ENCODE results near the gene AQP6. TPM values are rescaled to one million over a fixed set of nuclear protein-coding genes. Genes with fewer than 3 reads are reported as not detected.

The AQP6 gene
- total RNA-seq, 2 donors from 2014 or later = 0.40 TPM; not detected in 1

DNA sequence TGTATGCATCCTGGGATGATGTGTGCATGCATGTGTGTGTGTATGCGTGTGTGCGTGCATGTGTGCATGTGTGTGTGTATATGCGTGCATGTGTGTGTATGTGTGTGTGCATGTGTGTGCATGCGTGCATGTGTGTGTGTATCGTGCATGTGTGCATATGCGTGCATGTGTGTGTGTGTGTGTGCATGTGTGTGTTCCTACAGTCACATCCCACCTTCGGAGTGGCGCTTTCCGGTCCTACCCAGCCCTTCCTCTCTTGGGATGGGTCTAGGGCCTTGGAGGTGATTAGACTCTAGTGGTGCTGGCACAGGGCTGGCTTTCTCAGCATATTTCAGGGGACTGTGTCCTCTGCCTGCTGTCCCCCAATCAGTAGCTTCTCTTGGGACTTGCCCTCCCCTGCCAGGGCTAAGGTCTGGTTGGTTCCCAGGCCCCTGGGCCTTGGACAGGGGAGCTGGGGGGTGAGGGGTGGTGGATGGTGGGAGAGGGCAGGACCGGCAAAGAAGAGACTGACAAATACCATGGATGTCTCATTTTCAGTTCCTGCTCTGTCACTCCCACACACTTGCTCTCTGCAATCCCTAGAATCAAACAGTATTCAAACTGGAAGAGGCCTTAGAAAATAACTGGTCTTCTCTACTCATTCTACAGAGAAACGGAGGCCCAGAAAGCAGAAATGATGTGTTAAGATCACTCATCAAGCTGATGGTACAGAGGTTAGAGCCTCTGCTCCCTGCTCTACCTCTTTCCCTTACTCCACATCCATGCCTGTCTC is 47.1 kb upstream of the AQP6 start:
- Histone ChIP-seq H3K4me1 (replicated peaks) (no peaks in the 10 kb centered on the region), H3K4me3 (no peak overlapping the region), H3K27ac (no peak overlapping the region), H3K27me3 (replicated peaks; ENCODE audit: insufficient read depth) (no peaks in the 10 kb centered on the region), H3K9me3 (no peaks in the 10 kb centered on the region), H3K36me3 (no peaks in the 10 kb centered on the region)
- no peak for DNase-seq (ENCODE audit: low spot score)
- TF ChIP-seq POLR2A (IDR thresholded peaks at IDR 0.05) (no peak), POLR2AphosphoS5 (IDR thresholded peaks at IDR 0.05) (no peak)
- TF ChIP-seq, protein P1, sequence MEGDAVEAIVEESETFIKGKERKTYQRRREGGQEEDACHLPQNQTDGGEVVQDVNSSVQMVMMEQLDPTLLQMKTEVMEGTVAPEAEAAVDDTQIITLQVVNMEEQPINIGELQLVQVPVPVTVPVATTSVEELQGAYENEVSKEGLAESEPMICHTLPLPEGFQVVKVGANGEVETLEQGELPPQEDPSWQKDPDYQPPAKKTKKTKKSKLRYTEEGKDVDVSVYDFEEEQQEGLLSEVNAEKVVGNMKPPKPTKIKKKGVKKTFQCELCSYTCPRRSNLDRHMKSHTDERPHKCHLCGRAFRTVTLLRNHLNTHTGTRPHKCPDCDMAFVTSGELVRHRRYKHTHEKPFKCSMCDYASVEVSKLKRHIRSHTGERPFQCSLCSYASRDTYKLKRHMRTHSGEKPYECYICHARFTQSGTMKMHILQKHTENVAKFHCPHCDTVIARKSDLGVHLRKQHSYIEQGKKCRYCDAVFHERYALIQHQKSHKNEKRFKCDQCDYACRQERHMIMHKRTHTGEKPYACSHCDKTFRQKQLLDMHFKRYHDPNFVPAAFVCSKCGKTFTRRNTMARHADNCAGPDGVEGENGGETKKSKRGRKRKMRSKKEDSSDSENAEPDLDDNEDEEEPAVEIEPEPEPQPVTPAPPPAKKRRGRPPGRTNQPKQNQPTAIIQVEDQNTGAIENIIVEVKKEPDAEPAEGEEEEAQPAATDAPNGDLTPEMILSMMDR (IDR thresholded peaks at IDR 0.05) = no peak
- 94% methylated on average over 11 of the region's 11 CpGs for WGBS
- intact Hi-C loops (cut with DNase I) = no loop called here

DNA sequence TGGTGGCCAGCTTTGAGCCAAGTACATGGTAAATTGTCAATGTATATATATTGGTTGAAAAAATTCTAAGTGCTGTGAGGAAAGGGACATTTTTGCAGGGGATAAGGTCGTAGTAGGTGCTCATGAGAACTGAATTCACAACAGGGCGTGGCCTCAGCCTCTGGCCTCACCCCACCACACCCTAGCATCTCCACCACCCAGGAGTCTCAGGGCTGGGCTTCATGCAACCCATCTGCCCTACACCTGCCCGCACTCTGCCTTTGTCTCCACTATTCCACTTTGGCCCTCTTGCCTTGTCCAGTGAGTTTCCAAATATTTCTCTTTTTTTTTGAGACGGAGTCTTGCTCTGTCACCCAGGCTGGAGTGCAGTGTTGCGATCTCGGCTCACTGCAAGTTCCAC is 44.3 kb upstream of the AQP6 start:
- no peaks in the 10 kb centered on the region for H3K27me3 ChIP-seq (replicated peaks; ENCODE audit: insufficient read depth)
- no peak overlapping the region for H3K4me3 ChIP-seq
- TF ChIP-seq, protein P1 (IDR thresholded peaks at IDR 0.05) = no peak
- TF ChIP-seq POLR2AphosphoS5 (IDR thresholded peaks at IDR 0.05) (no peak), POLR2A (IDR thresholded peaks at IDR 0.05) (no peak)
- intact Hi-C loops (cut with DNase I) = no loop called here
- no peaks in the 10 kb centered on the region for H3K36me3 ChIP-seq
- no peak for DNase-seq (ENCODE audit: low spot score)
- no peaks in the 10 kb centered on the region for H3K4me1 ChIP-seq (replicated peaks)
- no peak overlapping the region for H3K27ac ChIP-seq
- WGBS = 95% methylated on average over 6 of the region's 6 CpGs
- no peaks in the 10 kb centered on the region for H3K9me3 ChIP-seq

DNA sequence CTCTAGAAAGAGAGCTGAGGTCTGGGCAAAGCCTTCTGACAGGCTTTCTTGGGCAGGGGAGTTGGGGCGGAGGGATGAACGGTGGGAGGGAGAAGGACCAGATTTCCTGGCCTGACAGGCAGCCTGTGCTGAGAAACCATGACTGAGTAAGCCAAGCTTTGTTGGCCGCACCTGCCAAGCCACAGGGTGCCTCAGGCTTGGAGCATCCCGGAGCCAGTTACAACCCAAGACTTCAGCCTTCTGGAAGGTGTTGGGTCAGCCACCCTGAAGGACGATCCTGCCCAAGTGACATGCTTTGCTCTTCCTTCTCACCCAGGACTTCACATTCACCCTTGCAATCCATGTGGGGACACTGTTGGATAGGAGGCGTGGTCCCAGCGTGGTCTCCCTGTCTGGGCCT is 43.2 kb upstream of the AQP6 start:
- Histone ChIP-seq H3K4me1 (replicated peaks) (no peaks in the 10 kb centered on the region), H3K27me3 (replicated peaks; ENCODE audit: insufficient read depth) (no peaks in the 10 kb centered on the region), H3K27ac (no peak overlapping the region), H3K4me3 (no peak overlapping the region), H3K36me3 (no peaks in the 10 kb centered on the region), H3K9me3 (no peaks in the 10 kb centered on the region)
- no peak for DNase-seq (ENCODE audit: low spot score)
- no peak for TF ChIP-seq POLR2AphosphoS5 (IDR thresholded peaks at IDR 0.05)
- TF ChIP-seq POLR2A (IDR thresholded peaks at IDR 0.05) = no peak
- TF ChIP-seq, protein P1 (IDR thresholded peaks at IDR 0.05) = no peak
- 75% methylated on average over 7 of the region's 7 CpGs for WGBS
- intact Hi-C loops (cut with DNase I) = no loop called here

DNA sequence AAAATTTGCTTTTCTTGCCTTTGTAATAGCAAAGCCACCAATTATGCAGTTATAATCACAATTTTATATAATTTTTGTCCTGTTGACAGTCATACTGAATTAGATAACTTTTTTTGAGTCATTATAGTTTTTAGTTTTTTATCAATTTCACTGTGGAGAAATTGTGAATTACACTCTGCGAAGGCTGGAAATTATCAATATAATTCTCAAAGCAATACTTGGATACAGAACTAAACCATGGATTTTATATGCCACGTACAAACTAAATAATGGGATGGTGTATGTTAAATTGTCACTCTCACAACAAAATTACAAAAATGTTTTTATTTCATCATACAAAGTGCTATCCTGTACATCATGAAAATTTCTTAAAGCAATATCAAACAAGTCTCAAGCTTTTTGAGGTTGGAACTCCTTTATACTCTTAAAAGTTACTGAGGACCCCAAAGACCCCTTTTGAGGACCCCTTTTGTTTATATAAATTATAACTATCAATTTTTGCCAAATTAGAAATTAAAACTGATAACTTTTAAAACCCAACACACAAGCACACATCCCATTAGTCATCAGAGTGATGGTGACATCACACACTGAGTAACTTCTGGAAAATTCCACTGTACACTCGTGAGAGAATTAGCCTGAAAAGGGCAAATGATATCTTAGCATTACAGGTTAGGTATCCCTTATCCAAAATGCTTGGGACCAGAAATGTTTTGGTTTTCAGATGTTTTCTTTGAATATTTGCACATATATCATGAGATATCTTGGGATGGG is 42.0 kb upstream of the AQP6 start:
- TF ChIP-seq, protein P1 (IDR thresholded peaks at IDR 0.05) = no peak
- TF ChIP-seq POLR2AphosphoS5 (IDR thresholded peaks at IDR 0.05) (no peak), POLR2A (IDR thresholded peaks at IDR 0.05) (no peak)
- Histone ChIP-seq H3K9me3 (no peaks in the 10 kb centered on the region), H3K27ac (no peak overlapping the region), H3K36me3 (no peaks in the 10 kb centered on the region), H3K4me1 (replicated peaks) (no peaks in the 10 kb centered on the region), H3K27me3 (replicated peaks; ENCODE audit: insufficient read depth) (no peaks in the 10 kb centered on the region), H3K4me3 (no peak overlapping the region)
- DNase-seq (ENCODE audit: low spot score) = no peak
- WGBS = 81% methylated on average over 3 of the region's 3 CpGs
- intact Hi-C loops (cut with DNase I) = no loop called here
